GM12873 (cell line): ENCODE measurements around the gene NDUFAF4.

Source experiments
- TF ChIP-seq, protein P1 (sequence below): IDR thresholded peaks from 2 replicates; pipeline ENCODE4 v1.5.1; 2012; ENCODE audit warnings: low read depth, mild to moderate bottlenecking, moderate library complexity, low read length, control low read depth; ENCODE audit not compliant: insufficient read depth; ENCODE audit errors: missing control alignments

Gene NDUFAF4

DNA sequence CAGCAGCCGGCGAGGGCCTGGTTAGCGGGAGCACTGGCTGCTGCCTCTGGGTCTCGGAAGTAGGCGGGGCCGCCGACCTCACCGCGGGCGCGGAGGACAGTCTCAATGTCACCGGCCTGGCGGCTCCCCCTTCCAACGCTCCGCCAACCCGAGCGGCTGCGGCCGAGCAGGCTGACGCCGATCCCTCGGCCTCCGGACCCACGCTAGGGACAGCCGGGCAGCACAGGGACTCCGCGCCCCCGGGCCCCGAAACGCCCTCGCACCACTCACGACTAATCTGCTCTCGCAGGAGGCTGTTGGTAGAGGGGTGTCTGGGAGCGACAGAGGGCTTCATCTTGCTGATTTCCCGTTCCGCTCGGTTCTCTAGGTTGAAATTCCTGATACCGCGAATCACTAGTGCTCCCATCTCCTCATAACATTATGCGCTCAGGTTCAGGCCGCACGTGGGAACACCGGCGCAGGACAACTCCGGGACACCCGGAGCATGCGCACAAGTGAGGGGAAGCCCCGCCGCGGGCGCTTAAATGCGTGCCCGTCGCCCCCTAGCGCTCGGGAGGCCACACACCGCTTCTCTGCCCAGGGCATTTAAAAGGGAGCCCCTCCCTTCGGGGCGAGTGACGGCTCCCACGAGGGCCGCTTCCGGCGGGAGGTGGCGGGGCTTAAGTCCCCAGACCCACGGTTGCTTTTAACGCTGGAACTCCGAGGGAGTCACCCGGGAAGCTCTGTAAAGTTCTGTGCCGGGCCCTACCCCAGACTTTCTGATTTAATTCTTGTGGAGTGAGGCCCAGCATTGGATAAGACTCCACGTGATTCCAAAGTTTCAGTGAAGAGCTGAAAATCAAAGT is at the start of gene NDUFAF4:
NDUFAF4 (minus strand) TSS at position 496 of the 845 bp plus-strand sequence; CDS start at position 406, 90 bp downstream.
- TF ChIP-seq, protein P1, sequence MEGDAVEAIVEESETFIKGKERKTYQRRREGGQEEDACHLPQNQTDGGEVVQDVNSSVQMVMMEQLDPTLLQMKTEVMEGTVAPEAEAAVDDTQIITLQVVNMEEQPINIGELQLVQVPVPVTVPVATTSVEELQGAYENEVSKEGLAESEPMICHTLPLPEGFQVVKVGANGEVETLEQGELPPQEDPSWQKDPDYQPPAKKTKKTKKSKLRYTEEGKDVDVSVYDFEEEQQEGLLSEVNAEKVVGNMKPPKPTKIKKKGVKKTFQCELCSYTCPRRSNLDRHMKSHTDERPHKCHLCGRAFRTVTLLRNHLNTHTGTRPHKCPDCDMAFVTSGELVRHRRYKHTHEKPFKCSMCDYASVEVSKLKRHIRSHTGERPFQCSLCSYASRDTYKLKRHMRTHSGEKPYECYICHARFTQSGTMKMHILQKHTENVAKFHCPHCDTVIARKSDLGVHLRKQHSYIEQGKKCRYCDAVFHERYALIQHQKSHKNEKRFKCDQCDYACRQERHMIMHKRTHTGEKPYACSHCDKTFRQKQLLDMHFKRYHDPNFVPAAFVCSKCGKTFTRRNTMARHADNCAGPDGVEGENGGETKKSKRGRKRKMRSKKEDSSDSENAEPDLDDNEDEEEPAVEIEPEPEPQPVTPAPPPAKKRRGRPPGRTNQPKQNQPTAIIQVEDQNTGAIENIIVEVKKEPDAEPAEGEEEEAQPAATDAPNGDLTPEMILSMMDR = peak; percentile 89

DNA sequence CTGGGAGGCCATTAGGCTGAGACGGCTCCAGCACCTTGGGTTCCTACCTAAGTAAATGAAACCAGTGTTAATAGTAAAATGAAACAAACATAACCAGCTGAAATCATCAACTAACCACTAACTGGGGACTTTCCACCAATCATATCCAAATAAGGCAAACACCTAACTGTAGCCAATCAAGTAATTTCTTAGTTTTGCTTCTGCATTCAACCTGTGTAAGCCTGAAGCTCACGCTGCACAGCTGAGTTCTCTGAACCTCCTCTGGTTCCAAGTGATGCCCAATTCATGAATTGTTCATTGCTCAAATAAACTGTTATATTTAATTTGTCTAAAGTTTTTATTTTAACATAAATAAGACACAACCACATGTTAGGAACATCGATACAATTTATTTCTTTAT is 49.4 kb upstream of the NDUFAF4 start:
- TF ChIP-seq, protein P1 = no peak

DNA sequence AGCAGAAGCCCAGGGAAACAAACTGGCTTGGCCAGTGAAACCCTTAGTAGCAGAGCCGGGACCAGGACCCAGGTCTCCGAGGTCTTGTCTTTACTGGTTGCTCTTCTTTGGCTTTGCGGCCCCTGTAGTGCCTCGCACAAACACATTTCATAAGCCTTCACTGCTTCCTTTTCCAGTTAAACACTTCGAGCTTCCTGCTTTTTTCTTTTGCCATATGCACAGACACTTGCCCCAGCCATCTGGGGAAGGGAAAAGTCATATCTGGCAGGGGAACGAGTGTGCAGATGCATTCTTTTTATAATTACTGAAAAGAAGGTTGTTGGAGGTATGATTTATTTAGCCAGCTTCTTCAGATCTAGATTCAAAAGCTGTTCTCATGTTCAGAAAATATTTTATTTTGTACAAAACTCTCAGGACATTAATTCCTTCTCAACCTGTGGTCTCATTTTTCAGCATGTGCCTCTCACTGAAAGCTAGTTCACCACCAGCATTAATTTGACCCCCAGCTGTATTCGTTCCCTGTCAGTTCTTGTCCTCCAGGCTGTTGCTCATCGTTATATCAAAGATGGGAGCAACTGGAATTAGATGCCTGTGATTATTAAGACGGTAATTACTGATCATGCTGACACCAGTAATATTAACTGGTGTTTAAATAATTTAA is 46.0 kb upstream of the NDUFAF4 start:
- TF ChIP-seq, protein P1 = no peak

DNA sequence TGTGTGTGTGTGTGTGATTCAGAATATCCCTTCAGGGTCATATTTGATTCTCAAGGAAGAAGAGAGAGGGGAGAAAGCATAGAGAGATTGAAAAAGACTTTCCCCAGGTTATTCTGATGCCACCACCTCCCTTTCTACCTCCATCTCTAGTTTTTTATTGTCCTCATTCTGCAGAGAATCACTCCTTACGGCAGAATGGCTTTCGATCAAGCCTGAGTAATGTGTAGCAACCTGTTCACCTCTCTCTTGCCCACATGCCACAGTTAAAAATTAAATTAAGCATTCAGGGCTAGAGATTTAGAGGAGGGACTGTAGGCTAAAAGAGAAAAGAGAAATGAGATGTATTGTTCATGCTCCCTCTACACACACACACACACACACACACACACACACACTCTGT is 45.0 kb upstream of the NDUFAF4 start:
- TF ChIP-seq, protein P1 = no peak

DNA sequence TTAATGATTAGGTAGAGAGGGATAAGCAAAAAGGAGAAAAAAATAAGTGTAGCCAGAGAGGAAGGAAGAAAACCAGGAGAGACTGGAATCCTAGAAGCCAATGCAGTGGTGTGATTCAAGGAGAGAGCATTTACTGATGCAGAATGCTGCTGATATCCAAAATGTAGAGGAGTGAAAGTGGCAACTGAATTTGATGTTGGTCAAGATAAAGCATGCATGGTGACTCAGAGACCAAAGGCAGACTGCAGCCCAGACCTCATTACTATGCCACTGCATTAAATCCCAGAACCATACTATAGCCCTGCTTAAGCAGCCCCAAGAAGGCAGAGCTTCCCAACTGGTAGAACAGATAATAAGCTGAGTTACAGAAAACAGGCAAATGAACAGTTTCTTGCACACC is 42.6 kb upstream of the NDUFAF4 start:
- TF ChIP-seq, protein P1 = no peak

DNA sequence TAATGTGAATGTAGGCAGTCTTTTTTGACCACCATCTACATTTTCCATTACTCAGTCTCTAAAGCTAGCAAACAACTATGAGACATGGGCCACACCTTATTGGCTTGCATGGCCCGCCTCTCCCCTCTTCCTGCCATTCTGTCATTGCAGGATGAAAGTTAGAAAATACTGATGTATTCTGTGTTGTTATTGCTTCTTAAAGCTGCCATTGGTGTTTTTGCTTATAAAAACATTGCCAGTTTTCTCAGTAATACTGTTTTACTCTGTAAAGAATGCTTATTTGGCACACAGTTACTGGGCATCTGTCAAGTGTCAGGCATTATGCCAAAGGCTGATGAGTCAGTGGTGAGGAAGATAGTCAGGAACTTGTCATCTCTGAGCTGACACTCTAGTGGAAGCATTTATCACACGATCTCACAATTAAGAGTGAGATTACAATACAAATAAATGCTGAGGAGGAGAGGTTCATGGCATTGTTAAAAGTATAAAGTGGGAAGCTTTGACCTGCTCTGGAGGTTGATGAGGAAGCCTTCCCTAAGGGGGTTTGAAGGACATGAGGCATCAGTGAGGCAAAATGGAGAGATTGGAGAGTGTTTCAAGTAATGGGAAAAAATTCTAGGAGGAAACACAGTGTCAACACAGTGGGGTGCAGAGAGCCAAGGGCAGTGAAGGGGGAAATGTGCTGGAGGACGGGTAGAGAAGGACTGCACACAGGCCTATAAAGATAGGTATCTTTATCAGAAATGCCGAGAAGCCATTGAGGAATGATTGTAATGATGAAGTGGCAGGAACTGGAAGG is 41.5 kb upstream of the NDUFAF4 start:
- TF ChIP-seq, protein P1 = no peak

DNA sequence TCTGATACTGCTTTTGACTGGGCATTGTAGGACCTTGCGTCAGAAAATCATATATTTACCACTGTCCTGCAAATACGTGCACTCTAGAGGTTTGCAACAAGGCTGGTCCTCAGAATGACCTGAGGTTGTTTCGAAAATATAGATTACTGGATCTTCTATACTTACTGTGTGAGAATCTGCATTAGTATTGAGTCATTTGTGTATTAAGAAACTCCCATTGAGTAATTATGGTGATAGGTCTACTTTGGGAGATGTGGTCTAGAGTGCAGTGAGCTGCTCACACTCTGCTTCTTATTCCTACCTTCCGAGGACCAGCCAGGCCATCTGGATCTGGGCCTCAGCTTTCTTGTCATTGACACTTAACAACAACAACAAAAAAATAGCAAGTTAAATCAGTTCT is 36.4 kb upstream of the NDUFAF4 start:
- TF ChIP-seq, protein P1 = no peak
